ENCODE data around the gene CSF2RB. TPM values are rescaled to one million over a fixed set of nuclear protein-coding genes. Genes with fewer than 3 reads are reported as not detected.

CSF2RB gene
- total and polyA plus RNA-seq, 11 donors, result 0.69 to 39.4 (median 2.3) TPM

- DNase-seq (no peak), ATAC-seq (peak in 2 of 4 donors; percentile 23 to 29)
- no peaks in the 10 kb centered on the region for H3K9me3 ChIP-seq
- TF ChIP-seq, protein P1, sequence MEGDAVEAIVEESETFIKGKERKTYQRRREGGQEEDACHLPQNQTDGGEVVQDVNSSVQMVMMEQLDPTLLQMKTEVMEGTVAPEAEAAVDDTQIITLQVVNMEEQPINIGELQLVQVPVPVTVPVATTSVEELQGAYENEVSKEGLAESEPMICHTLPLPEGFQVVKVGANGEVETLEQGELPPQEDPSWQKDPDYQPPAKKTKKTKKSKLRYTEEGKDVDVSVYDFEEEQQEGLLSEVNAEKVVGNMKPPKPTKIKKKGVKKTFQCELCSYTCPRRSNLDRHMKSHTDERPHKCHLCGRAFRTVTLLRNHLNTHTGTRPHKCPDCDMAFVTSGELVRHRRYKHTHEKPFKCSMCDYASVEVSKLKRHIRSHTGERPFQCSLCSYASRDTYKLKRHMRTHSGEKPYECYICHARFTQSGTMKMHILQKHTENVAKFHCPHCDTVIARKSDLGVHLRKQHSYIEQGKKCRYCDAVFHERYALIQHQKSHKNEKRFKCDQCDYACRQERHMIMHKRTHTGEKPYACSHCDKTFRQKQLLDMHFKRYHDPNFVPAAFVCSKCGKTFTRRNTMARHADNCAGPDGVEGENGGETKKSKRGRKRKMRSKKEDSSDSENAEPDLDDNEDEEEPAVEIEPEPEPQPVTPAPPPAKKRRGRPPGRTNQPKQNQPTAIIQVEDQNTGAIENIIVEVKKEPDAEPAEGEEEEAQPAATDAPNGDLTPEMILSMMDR (IDR thresholded peaks at IDR 0.05), result no peak
- no peak for TF ChIP-seq POLR2A (IDR thresholded peaks at IDR 0.05)
- intact Hi-C loops (cut with DNase I), result loop anchor here in 7 of 10 donors (2.0 to 10.0 kb wide), 4 partner anchors 103 to 170 kb away; no protein-coding TSS in a partner anchor
- no peak overlapping the region for H3K4me3 ChIP-seq
- 54 to 66% (median 59%) methylated on average over 2 of the region's 2 CpGs for WGBS, 4 donors
- H3K27me3 ChIP-seq, result peaks cover 0 to 24% (median 4%) of the 10 kb centered on the region in 9 donors
- peaks cover 0 to 25% (median 11%) of the 10 kb centered on the region in 12 donors for H3K4me1 ChIP-seq
- peaks cover 0 to 59% (median 0%) of the 10 kb centered on the region in 9 donors for H3K36me3 ChIP-seq
- H3K27ac ChIP-seq, result peak overlapping the region in 11 of 12 donors; percentile 3 to 87 (median 50)
These were observed 39.1 kb upstream of the CSF2RB start for GRCh38 chr22:36874309-36874696.

- peaks cover 0 to 25% (median 11%) of the 10 kb centered on the region in 12 donors for H3K4me1 ChIP-seq
- TF ChIP-seq, protein P1 (IDR thresholded peaks at IDR 0.05), result no peak
- no peak for TF ChIP-seq POLR2A (IDR thresholded peaks at IDR 0.05)
- peak overlapping the region in 6 of 12 donors; percentile 3 to 87 (median 60) for H3K27ac ChIP-seq
- peaks cover 0 to 19% (median under 1%) of the 10 kb centered on the region in 9 donors for H3K27me3 ChIP-seq
- H3K36me3 ChIP-seq, result peaks cover 0 to 58% (median 0%) of the 10 kb centered on the region in 9 donors
- ATAC-seq (no peak), DNase-seq (no peak)
- intact Hi-C loops (cut with DNase I), result loop anchor here in 7 of 10 donors (2.0 to 10.0 kb wide), 4 partner anchors 103 to 170 kb away; no protein-coding TSS in a partner anchor
- H3K9me3 ChIP-seq, result peaks cover 0 to under 1% (median 0%) of the 10 kb centered on the region in 12 donors
- WGBS, 4 donors, result 76 to 87% (median 78%) methylated on average over 8 to 9 of the region's 9 CpGs
- no peak overlapping the region for H3K4me3 ChIP-seq
These were observed 38.7 kb upstream of the CSF2RB start for GRCh38 chr22:36874736-36875135.

DNA sequence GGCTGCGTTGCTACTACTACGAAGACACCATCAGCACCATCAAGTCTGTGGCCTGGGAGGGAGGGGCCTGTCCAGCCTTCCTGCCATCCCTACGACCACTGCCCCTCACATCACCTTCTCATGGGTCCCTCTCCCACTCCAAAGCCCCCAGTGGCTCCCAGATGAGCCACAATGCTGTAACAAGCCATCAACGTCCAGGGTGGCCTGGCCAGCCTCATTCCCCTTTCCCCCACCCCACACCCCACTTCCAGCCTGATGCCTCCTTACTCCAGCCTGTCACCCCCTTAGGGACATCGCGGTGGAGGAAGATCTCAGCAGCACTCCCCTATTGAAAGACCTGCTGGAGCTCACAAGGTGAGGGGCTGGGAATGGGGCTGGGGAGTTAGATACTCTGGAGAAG lies 37.7 kb upstream of the CSF2RB start:
- H3K4me1 ChIP-seq, result peaks cover 0 to 25% (median 11%) of the 10 kb centered on the region in 12 donors
- no peak for DNase-seq
- 76 to 84% (median 80%) methylated on average over 6 of the region's 6 CpGs for WGBS, 4 donors
- H3K9me3 ChIP-seq, result peaks cover 0 to 6% (median 2%) of the 10 kb centered on the region in 12 donors
- H3K4me3 ChIP-seq, result no peak overlapping the region
- H3K27ac ChIP-seq, result no peak overlapping the region
- peaks cover 0 to 49% (median 0%) of the 10 kb centered on the region in 9 donors for H3K36me3 ChIP-seq
- H3K27me3 ChIP-seq, result peaks cover 0 to 12% (median 0%) of the 10 kb centered on the region in 9 donors
- intact Hi-C loops (cut with DNase I), result loop anchor here in 2 of 10 donors (2.0 to 10.0 kb wide), 2 partner anchors 103 to 169 kb away; no protein-coding TSS in a partner anchor
- TF ChIP-seq, protein P1 (IDR thresholded peaks at IDR 0.05), result no peak
- no peak for TF ChIP-seq POLR2A (IDR thresholded peaks at IDR 0.05)
- no peak for ATAC-seq

GRCh38 chr22:36879775-36880174 lies 33.7 kb upstream of the CSF2RB start:
- 59 to 65% (median 62%) methylated on average over 7 of the region's 7 CpGs for WGBS, 4 donors

More at GRCh38 chr22:36879775-36880174, 33.7 kb upstream of the CSF2RB start:
- peak in 1 of 4 donors; percentile 26 for ATAC-seq
- H3K4me3 ChIP-seq, result no peak overlapping the region
- peaks cover 0 to 32% (median 0%) of the 10 kb centered on the region in 9 donors for H3K36me3 ChIP-seq
- no peak for DNase-seq
- H3K27ac ChIP-seq, result no peak overlapping the region
- peaks cover 0 to 32% (median 19%) of the 10 kb centered on the region in 12 donors for H3K9me3 ChIP-seq
- intact Hi-C loops (cut with DNase I), result loop anchor here in 2 of 10 donors (10.0 kb wide), 1 partner anchor 165 kb away; no protein-coding TSS in a partner anchor
- H3K27me3 ChIP-seq, result peaks cover 0 to 16% (median 0%) of the 10 kb centered on the region in 9 donors
- peaks cover 0 to 9% (median 0%) of the 10 kb centered on the region in 12 donors for H3K4me1 ChIP-seq
- TF ChIP-seq POLR2A (IDR thresholded peaks at IDR 0.05), result no peak
- TF ChIP-seq, protein P1 (IDR thresholded peaks at IDR 0.05), result no peak
